IMR-90 (cell line): ENCODE measurements around the gene PDGFD. TPM values are rescaled to one million over a fixed set of nuclear protein-coding genes. Genes with fewer than 3 reads are reported as not detected.

Source experiments
- ATAC-seq: fragments of 200-7000 bp; cut with Tn5 transposase; 2 replicates; pipeline ENCODE4 v1.9.1; 2020; ENCODE audit warnings: low read depth, mild to moderate bottlenecking, moderate library complexity
- BruUV-seq: library from RNA; stranded (reverse); fragments of 400-500 nt; replicated peaks from 2 replicates; lab custom pipeline; 2021; lab: Mats Ljungman, UMichigan
- CTCF ChIA-PET: fragments of 300-600 bp; formaldehyde crosslinking; extraction: SDS; loops from one replicate; lab custom pipeline; 2021; ENCODE audit warnings: antibody characterized with exemption; lab: Yijun Ruan, JAX
- POLR2A ChIA-PET: fragments of 300-600 bp; sonication (Branson Sonifier 250); formaldehyde crosslinking; loops from one replicate; lab custom pipeline; 2022; ENCODE audit warnings: antibody characterized with exemption; ENCODE audit not compliant: unreplicated experiment; lab: Charles Lee
- DNase-seq: peaks from one replicate; pipeline ENCODE4 v3.0.0; 2013
- H2AFZ ChIP-seq: replicated peaks from 2 replicates; pipeline ENCODE3; 2013; ENCODE audit warnings: low read length, mild to moderate bottlenecking; ENCODE audit not compliant: poor library complexity
- H2AK5ac ChIP-seq: 2 replicates; pipeline ENCODE4 v1.6.1; 2013; ENCODE audit warnings: low read depth, low read length, inconsistent platforms
- H2AK9ac ChIP-seq: replicated peaks from 2 replicates; pipeline ENCODE3; 2013; ENCODE audit warnings: mild to moderate bottlenecking, low read depth, low read length, moderate library complexity; ENCODE audit not compliant: poor library complexity
- H2BK120ac ChIP-seq: 2 replicates; pipeline ENCODE4 v1.6.1; 2013; ENCODE audit warnings: low read depth, low read length, inconsistent platforms
- H2BK15ac ChIP-seq: 3 replicates; pipeline ENCODE4 v1.6.1; 2013; ENCODE audit warnings: low read depth, low read length, inconsistent platforms
- H2BK20ac ChIP-seq: 2 replicates; pipeline ENCODE4 v1.6.1; 2013; ENCODE audit warnings: low read depth, mild to moderate bottlenecking, inconsistent platforms, low read length, moderate library complexity
- H2BK5ac ChIP-seq: 2 replicates; pipeline ENCODE4 v1.6.1; 2013; ENCODE audit warnings: mild to moderate bottlenecking, low read depth, low read length, inconsistent platforms; ENCODE audit not compliant: poor library complexity, severe bottlenecking
- H3K14ac ChIP-seq: replicated peaks from 2 replicates; pipeline ENCODE4 v1.6.1; 2013; ENCODE audit warnings: low read depth, low read length, inconsistent platforms
- H3K18ac ChIP-seq: 2 replicates; pipeline ENCODE4 v1.6.1; 2013; ENCODE audit warnings: low read depth, low read length, control low read depth
- H3K23ac ChIP-seq: 2 replicates; pipeline ENCODE4 v1.6.1; 2013; ENCODE audit warnings: low read depth, low read length, inconsistent platforms
- H3K27ac ChIP-seq: 2 replicates; pipeline ENCODE4 v1.5.1; 2013; ENCODE audit warnings: mild to moderate bottlenecking, control low read depth, low read length; ENCODE audit not compliant: insufficient read depth
- H3K27me3 ChIP-seq: 2 replicates; pipeline ENCODE4 v1.6.1; 2013; ENCODE audit warnings: low read length; ENCODE audit not compliant: control insufficient read depth, insufficient read depth
- H3K36me3 ChIP-seq: 2 replicates; pipeline ENCODE4 v1.6.1; 2013; ENCODE audit warnings: low read length, mixed read lengths; ENCODE audit not compliant: control insufficient read depth, insufficient read depth
- H3K4ac ChIP-seq: 2 replicates; pipeline ENCODE4 v1.6.1; 2013; ENCODE audit warnings: low read depth, low read length, inconsistent platforms
- H3K4me1 ChIP-seq: 2 replicates; pipeline ENCODE4 v1.6.1; 2013; ENCODE audit warnings: low read length, mixed read lengths; ENCODE audit not compliant: control insufficient read depth, insufficient read depth
- H3K4me2 ChIP-seq: 2 replicates; pipeline ENCODE4 v1.6.1; 2013; ENCODE audit warnings: low read depth, mild to moderate bottlenecking, control low read depth, low read length, moderate library complexity
- H3K4me3 ChIP-seq: 2 replicates; pipeline ENCODE4 v1.5.1; 2013; ENCODE audit warnings: low read depth, mild to moderate bottlenecking, control low read depth, low read length, moderate library complexity; ENCODE audit not compliant: insufficient read depth
- H3K56ac ChIP-seq: 2 replicates; pipeline ENCODE4 v1.6.1; 2013; ENCODE audit warnings: low read length, inconsistent platforms; ENCODE audit not compliant: insufficient read depth; ENCODE audit errors: extremely low read depth
- H3K79me1 ChIP-seq, 2 experiments: 2 replicates each; pipeline ENCODE4 v1.6.1; 2013; ENCODE audit warnings: low read length in 2 of 2, inconsistent platforms in 1 of 2, low read depth in 1 of 2
- H3K9ac ChIP-seq: 2 replicates; pipeline ENCODE4 v1.6.1; 2013; ENCODE audit warnings: low read depth, low read length, control low read depth
- H3K9me1 ChIP-seq: 2 replicates; pipeline ENCODE4 v1.6.1; 2013; ENCODE audit warnings: low read length, inconsistent platforms; ENCODE audit not compliant: insufficient read depth
- H3K9me3 ChIP-seq: 2 replicates; pipeline ENCODE4 v1.6.1; 2013; ENCODE audit warnings: low read length; ENCODE audit not compliant: control insufficient read depth, insufficient read depth
- H4K20me1 ChIP-seq: 2 replicates; pipeline ENCODE4 v1.6.1; 2013; ENCODE audit warnings: low read length, inconsistent platforms; ENCODE audit not compliant: insufficient read depth
- H4K5ac ChIP-seq: 2 replicates; pipeline ENCODE4 v1.6.1; 2013; ENCODE audit warnings: mild to moderate bottlenecking, low read depth, low read length, control low read depth
- H4K8ac ChIP-seq, 2 experiments: 2 replicates each; pipeline ENCODE4 v1.6.1; 2013; ENCODE audit warnings: low read depth in 2 of 2, low read length in 2 of 2, control low read depth in 1 of 2, inconsistent platforms in 1 of 2
- H4K91ac ChIP-seq: 2 replicates; pipeline ENCODE4 v1.6.1; 2013; ENCODE audit warnings: low read depth, low read length, inconsistent platforms; ENCODE audit not compliant: insufficient read depth
- BHLHE40 ChIP-seq: fragments of 150-350 bp; IDR thresholded peaks from 2 replicates; pipeline ENCODE4 v1.6.1; 2016; ENCODE audit warnings: mild to moderate bottlenecking, low read depth, low read length
- CEBPB ChIP-seq: IDR thresholded peaks from 2 replicates; pipeline ENCODE4 v1.6.1; 2012; ENCODE audit warnings: low read depth, low read length, improper control_type of control experiment
- CHD1 ChIP-seq: IDR thresholded peaks from 2 replicates; pipeline ENCODE4 v1.6.1; 2012; ENCODE audit warnings: low read depth, low read length, improper control_type of control experiment
- ELK1 ChIP-seq: fragments of 150-350 bp; IDR thresholded peaks from 2 replicates; pipeline ENCODE4 v1.6.1; 2016; ENCODE audit warnings: low read depth, mild to moderate bottlenecking, low read length, moderate library complexity, borderline replicate concordance
- MAZ ChIP-seq: IDR thresholded peaks from 2 replicates; pipeline ENCODE4 v1.6.1; 2012; ENCODE audit warnings: low read depth, mild to moderate bottlenecking, low read length, improper control_type of control experiment, moderate library complexity, borderline replicate concordance
- NFE2L2 ChIP-seq: fragments of 150-350 bp; IDR thresholded peaks from 2 replicates; pipeline ENCODE4 v1.6.1; 2016; ENCODE audit warnings: low read depth, mild to moderate bottlenecking, low read length
- POLR2A ChIP-seq: IDR thresholded peaks from 2 replicates; pipeline ENCODE4 v1.6.1; 2012; ENCODE audit warnings: mild to moderate bottlenecking, low read depth, low read length
- RAD21 ChIP-seq: IDR thresholded peaks from 2 replicates; pipeline ENCODE4 v1.6.1; 2012; ENCODE audit warnings: low read length, improper control_type of control experiment
- RCOR1 ChIP-seq: IDR thresholded peaks from 2 replicates; pipeline ENCODE4 v1.6.1; 2012; ENCODE audit warnings: mild to moderate bottlenecking, low read length, improper control_type of control experiment; ENCODE audit not compliant: insufficient replicate concordance
- USF2 ChIP-seq: fragments of 150-350 bp; IDR thresholded peaks from 2 replicates; pipeline ENCODE4 v1.6.1; 2017; ENCODE audit warnings: mild to moderate bottlenecking, antibody characterized with exemption, low read length, low read depth
- WGBS, 2 experiments: methylation state at CpG; one replicate each; pipeline versions ENCODE4 v1.1.5 to v1.1.7; 2013; ENCODE audit warnings: missing lambda C conversion rate in 2 of 2; ENCODE audit not compliant: insufficient read length in 1 of 2; ENCODE audit errors: extremely low coverage in 2 of 2; 5-methylcytosine and 5-hydroxymethylcytosine counted together
- dilution Hi-C: fragments of 300-500 bp; cut with HindIII; formaldehyde crosslinking; loops from one replicate; pipeline ENCODE4 v1.14.3; 2018; ENCODE audit warnings: low sequenced_read_pairs; ENCODE audit not compliant: unreplicated experiment
- in situ Hi-C: fragments of 300-500 bp; cut with MboI; formaldehyde crosslinking; loops from 3 replicates; pipeline ENCODE4 v1.14.3; 2019; ENCODE audit warnings: low sequenced_read_pairs, inconsistent platforms, mixed read lengths
- intact Hi-C: fragments of 100-400 bp; cut with micrococcal nuclease; formaldehyde crosslinking; loops from 2 replicates; pipeline ENCODE4 v1.10.0; 2022
- polyA plus RNA-seq, 3 experiments: library from polyadenylated mRNA; depleted of rRNA; stranded (reverse); fragments of >200 nt; gene quantifications; 2 replicates each; pipeline ENCODE4 v1.2.3, GENCODE V29; 2012; ENCODE audit warnings: low replicate concordance in 1 of 3
- total RNA-seq: library from RNA; depleted of rRNA; stranded (reverse); fragments of >200 nt; gene quantifications from 2 replicates; pipeline ENCODE4 v1.2.3, GENCODE V29; 2012

PDGFD gene
- total and polyA plus RNA-seq, 2 of the 4 experiments (the other 2 are of a cell fraction), result 2.1 to 3.0 TPM

GRCh38 chr11:104118105-104118744 lies 45.7 kb downstream of the PDGFD start:
- no peak overlapping the region for H3K27ac ChIP-seq
- WGBS, 2 experiments, result no CpG with 5 or more reads among the region's 1 CpG
- H4K5ac ChIP-seq, result no peak overlapping the region
- no peak overlapping the region for H3K14ac ChIP-seq
- H3K18ac ChIP-seq, result no peak overlapping the region
- no peaks in the 10 kb centered on the region for H3K36me3 ChIP-seq
- H4K20me1 ChIP-seq, result no peaks in the 10 kb centered on the region
- no peak overlapping the region for H2BK120ac ChIP-seq
- no peak overlapping the region for H2BK20ac ChIP-seq
- no peak overlapping the region for H3K9ac ChIP-seq
- no peak overlapping the region for H4K8ac ChIP-seq
- POLR2A ChIA-PET, result no interaction called here
- TF ChIP-seq RAD21, result no peak
- TF ChIP-seq RCOR1, result no peak
- TF ChIP-seq CHD1, result no peak
- no peak for TF ChIP-seq CEBPB
- TF ChIP-seq USF2, result no peak
- no peak for TF ChIP-seq POLR2A
- no peak for TF ChIP-seq NFE2L2
- no peak for TF ChIP-seq BHLHE40
- no peak for TF ChIP-seq ELK1
- TF ChIP-seq MAZ, result no peak
- no peaks in the 10 kb centered on the region for H3K9me1 ChIP-seq
- peaks cover 3% of the 10 kb centered on the region; the same call in 1 of the 2 replicates for H3K4me1 ChIP-seq
- H2AK5ac ChIP-seq, result no peak overlapping the region
- in situ Hi-C loops, result no loop called here
- DNase-seq (no peak), ATAC-seq (no peak)
- H3K27me3 ChIP-seq, result no peaks in the 10 kb centered on the region
- no peak overlapping the region for H3K23ac ChIP-seq
- H3K79me1 ChIP-seq, result no peaks in the 10 kb centered on the region
- CTCF ChIA-PET, result no interaction called here
- no peak overlapping the region for H4K91ac ChIP-seq
- H2BK15ac ChIP-seq, result no peak overlapping the region
- H3K4me2 ChIP-seq, result no peak overlapping the region
- H3K4ac ChIP-seq, result no peak overlapping the region
- no TSS peak for BruUV-seq
- no peak overlapping the region for H2BK5ac ChIP-seq
- dilution Hi-C loops, result no loop called here
- H2AK9ac ChIP-seq, result no peak overlapping the region
- no peak overlapping the region for H2AFZ ChIP-seq
- no peak overlapping the region for H3K56ac ChIP-seq
- intact Hi-C loops, result no loop called here
- H3K9me3 ChIP-seq, result 0 out of 2 replicates have a peak, but pooled peaks cover 2% of the 10 kb centered on the region
- no peak overlapping the region for H3K4me3 ChIP-seq
